HCT116 (cell line): ENCODE data around the gene FNDC3B. TPM values are rescaled to one million over a fixed set of nuclear protein-coding genes. Genes with fewer than 3 reads are reported as not detected.

Experiments
- ATAC-seq: fragments of 200-7000 bp; cut with Tn5 transposase; 2 replicates; pipeline ENCODE4 v1.9.1; 2020; ENCODE audit warnings: mild to moderate bottlenecking, moderate library complexity
- BruUV-seq: library from RNA; stranded (reverse); fragments of 400-500 nt; replicated peaks from 2 replicates; lab custom pipeline; 2021; lab: Mats Ljungman, UMichigan
- CTCF ChIA-PET: fragments of 300-600 bp; sonication (Branson Sonifier 250); formaldehyde crosslinking; loops from one replicate; lab custom pipeline; 2021; ENCODE audit warnings: antibody characterized with exemption; lab: Charles Lee
- POLR2A ChIA-PET: fragments of 300-600, 350-600 bp; sonication (Branson Sonifier 250); formaldehyde crosslinking; loops from one replicate; lab custom pipeline; 2021; ENCODE audit warnings: antibody characterized with exemption; lab: Charles Lee
- RAD21 ChIA-PET, 2 experiments: fragments of 300-600 bp; sonication (Branson Sonifier 250); formaldehyde crosslinking; loops; one replicate each; lab custom pipeline; 2023; ENCODE audit warnings: low total read pairs in 2 of 2; ENCODE audit not compliant: uncharacterized antibody in 2 of 2, unreplicated experiment in 2 of 2, low non-redundant PET in 1 of 2; lab: Charles Lee
- DNase-seq: peaks from one replicate; pipeline ENCODE4 v3.0.0-alpha.2; 2010; ENCODE audit warnings: low read depth, low spot score
- H2AFZ ChIP-seq: fragments of 200-600 bp; shearing (Covaris generic), sonication (generic); 2 replicates; pipeline ENCODE4 v1.6.1; 2017; ENCODE audit warnings: low read depth, mixed run types, mixed read lengths, antibody characterized with exemption, low read length; ENCODE audit not compliant: poor library complexity, severe bottlenecking
- H3K27ac ChIP-seq: 2 replicates; pipeline ENCODE4 v1.5.1; 2012; ENCODE audit warnings: low read depth, low read length
- H3K27me3 ChIP-seq: fragments of 200-600 bp; sonication (generic); 2 replicates; pipeline ENCODE4 v1.6.1; 2016; ENCODE audit warnings: mixed run types, low read length, mixed read lengths; ENCODE audit not compliant: insufficient read depth
- H3K36me3 ChIP-seq, 2 experiments: fragments of 200-500 bp in 1 of 2; fragments of 200-600 bp in 1 of 2; sonication (Bioruptor generic) in 1 of 2; sonication (generic) in 1 of 2; 2 replicates each; pipeline versions ENCODE4 v1.5.1 to v1.6.1; 2014 to 2016; ENCODE audit warnings: low read length in 2 of 2, inconsistent platforms in 1 of 2, mixed read lengths in 1 of 2, mixed run types in 1 of 2; ENCODE audit not compliant: insufficient read depth in 2 of 2, control insufficient read depth in 1 of 2
- H3K4me1 ChIP-seq, 2 experiments: fragments of 200-600 bp in 1 of 2; sonication (generic) in 1 of 2; 2 replicates each; pipeline versions ENCODE4 v1.5.1 to v1.6.1; 2012 to 2017; ENCODE audit warnings: low read length in 2 of 2, inconsistent platforms in 1 of 2, mild to moderate bottlenecking in 1 of 2, mixed read lengths in 1 of 2, mixed run types in 1 of 2, moderate library complexity in 1 of 2; ENCODE audit not compliant: insufficient read depth in 2 of 2, control insufficient read depth in 1 of 2
- H3K4me2 ChIP-seq: fragments of 200-600 bp; sonication (generic); 2 replicates; pipeline ENCODE4 v1.6.1; 2017; ENCODE audit warnings: mixed run types, low read length, mixed read lengths
- H3K4me3 ChIP-seq, 2 experiments: fragments of 200-600 bp in 1 of 2; sonication (generic) in 1 of 2; replicated peaks in 1 of 2; 2 replicates each; pipeline ENCODE4 v1.5.1; 2011 to 2016; ENCODE audit warnings: low read length in 2 of 2, control low read depth in 1 of 2, low read depth in 1 of 2, mild to moderate bottlenecking in 1 of 2, mixed read lengths in 1 of 2, mixed run types in 1 of 2
- H3K79me2 ChIP-seq: fragments of 200-600 bp; sonication (generic); 2 replicates; pipeline ENCODE4 v1.6.1; 2017; ENCODE audit warnings: mild to moderate bottlenecking, mixed run types, low read length, moderate library complexity, mixed read lengths; ENCODE audit not compliant: insufficient read depth
- H3K9ac ChIP-seq: fragments of 200-600 bp; sonication (generic); 2 replicates; pipeline ENCODE4 v1.6.1; 2016; ENCODE audit warnings: low read length, mixed read lengths
- H3K9me2 ChIP-seq: fragments of 200-600 bp; sonication (generic), shearing (Covaris generic); 2 replicates; pipeline ENCODE4 v1.6.1; 2017; ENCODE audit warnings: mixed run types, mild to moderate bottlenecking, moderate library complexity; ENCODE audit not compliant: insufficient read depth
- H3K9me3 ChIP-seq, 2 experiments: fragments of 200-500 bp in 1 of 2; fragments of 200-600 bp in 1 of 2; sonication (Bioruptor generic) in 1 of 2; sonication (generic) in 1 of 2; 2 replicates each; pipeline ENCODE4 v1.6.1; 2014 to 2017; ENCODE audit warnings: low read length in 2 of 2, mixed read lengths in 2 of 2, inconsistent platforms in 1 of 2, low read depth in 1 of 2, mild to moderate bottlenecking in 1 of 2, mixed run types in 1 of 2, moderate library complexity in 1 of 2; ENCODE audit not compliant: control insufficient read depth in 1 of 2, insufficient read depth in 1 of 2
- H4K20me1 ChIP-seq: fragments of 200-600 bp; sonication (generic), shearing (Covaris generic); 2 replicates; pipeline ENCODE4 v1.6.1; 2017; ENCODE audit warnings: mixed run types, mild to moderate bottlenecking, moderate library complexity; ENCODE audit not compliant: insufficient read depth
- CBX3 ChIP-seq: IDR thresholded peaks from 2 replicates; pipeline ENCODE4 v1.6.1; 2012; ENCODE audit warnings: low read depth
- CEBPB ChIP-seq: IDR thresholded peaks from 2 replicates; pipeline ENCODE4 v1.6.1; 2012; ENCODE audit warnings: low read depth
- EGR1 ChIP-seq: IDR thresholded peaks from 2 replicates; pipeline ENCODE4 v1.6.1; 2012; ENCODE audit warnings: low read depth
- ELF1 ChIP-seq: IDR thresholded peaks from 2 replicates; pipeline ENCODE4 v1.6.1; 2012; ENCODE audit warnings: low read depth, borderline replicate concordance
- EZH2phosphoT487 ChIP-seq: fragments of 200-600 bp; IDR thresholded peaks from 2 replicates; pipeline ENCODE4 v1.6.1; 2018; ENCODE audit warnings: antibody characterized with exemption, borderline replicate concordance
- FOSL1 ChIP-seq: IDR thresholded peaks from 2 replicates; pipeline ENCODE4 v1.6.1; 2012; ENCODE audit warnings: low read depth
- JUND ChIP-seq: IDR thresholded peaks from 2 replicates; pipeline ENCODE4 v1.6.1; 2012
- POLR2A ChIP-seq: IDR thresholded peaks from 2 replicates; pipeline ENCODE4 v1.7.0; 2011; ENCODE audit warnings: borderline replicate concordance; ENCODE audit not compliant: insufficient read depth, insufficient read length; ENCODE audit errors: extremely low read depth
- POLR2AphosphoS5 ChIP-seq: IDR thresholded peaks from 2 replicates; pipeline ENCODE4 v1.6.1; 2011; ENCODE audit warnings: mild to moderate bottlenecking, low read depth, low read length, moderate library complexity
- RAD21 ChIP-seq: IDR thresholded peaks from 2 replicates; pipeline ENCODE4 v1.6.1; 2012; ENCODE audit warnings: low read depth, mild to moderate bottlenecking
- SIN3A ChIP-seq: IDR thresholded peaks from 2 replicates; pipeline ENCODE4 v1.6.1; 2012; ENCODE audit warnings: low read depth
- SP1 ChIP-seq: IDR thresholded peaks from 2 replicates; pipeline ENCODE4 v1.6.1; 2012; ENCODE audit warnings: low read depth
- SRF ChIP-seq: IDR thresholded peaks from 2 replicates; pipeline ENCODE4 v1.6.1; 2012; ENCODE audit warnings: low read depth
- YY1 ChIP-seq: IDR thresholded peaks from 2 replicates; pipeline ENCODE4 v1.6.1; 2011; ENCODE audit warnings: low read length, low read depth, moderate library complexity, mild to moderate bottlenecking; ENCODE audit not compliant: insufficient replicate concordance; ENCODE audit errors: extremely low read depth
- ZNF274 ChIP-seq: fragments of 200-500 bp; sonication (Bioruptor generic); IDR thresholded peaks from 2 replicates; pipeline ENCODE4 v1.6.1; 2014; ENCODE audit warnings: mild to moderate bottlenecking, low read depth, low read length, inconsistent platforms
- intact Hi-C: fragments of 100-400 bp; cut with micrococcal nuclease; formaldehyde crosslinking; loops from 2 replicates; pipeline ENCODE4 v1.10.0; 2022
- total RNA-seq: library from RNA; stranded (reverse); gene quantifications from one replicate; pipeline ENCODE4 v1.2.1, GENCODE V29; 2021; ENCODE audit not compliant: unreplicated experiment
- TF ChIP-seq, protein P1 (sequence below), 3 experiments: fragments of 200-600 bp in 1 of 3; sonication (generic) in 1 of 3; IDR thresholded peaks in 2 of 3; conservative IDR thresholded peaks in 1 of 3; 2 replicates each; pipeline ENCODE4 v1.5.1; 2012 to 2017; ENCODE audit warnings: low read depth in 2 of 3, low read length in 2 of 3, antibody characterized with exemption in 1 of 3, borderline replicate concordance in 1 of 3, control low read depth in 1 of 3, mild to moderate bottlenecking in 1 of 3, mixed read lengths in 1 of 3, mixed run types in 1 of 3, moderate library complexity in 1 of 3; ENCODE audit not compliant: insufficient read depth in 1 of 3
- TF ChIP-seq, protein P2 (sequence below): IDR thresholded peaks from 2 replicates; pipeline ENCODE4 v1.6.1; 2012; ENCODE audit warnings: low read depth
- TF ChIP-seq, protein P3 (sequence below): IDR thresholded peaks from 2 replicates; pipeline ENCODE4 v1.6.1; 2012
- TF ChIP-seq, protein P4 (sequence below): IDR thresholded peaks from 2 replicates; pipeline ENCODE4 v1.6.1; 2012
- TF ChIP-seq, protein P5 (sequence below): IDR thresholded peaks from 2 replicates; pipeline ENCODE4 v1.6.1; 2011; ENCODE audit warnings: mild to moderate bottlenecking, low read length, moderate library complexity; ENCODE audit not compliant: insufficient replicate concordance; ENCODE audit errors: extremely low read depth

FNDC3B gene
- total RNA-seq, 1 experiment from 2014 or later: 45.7 TPM

DNA sequence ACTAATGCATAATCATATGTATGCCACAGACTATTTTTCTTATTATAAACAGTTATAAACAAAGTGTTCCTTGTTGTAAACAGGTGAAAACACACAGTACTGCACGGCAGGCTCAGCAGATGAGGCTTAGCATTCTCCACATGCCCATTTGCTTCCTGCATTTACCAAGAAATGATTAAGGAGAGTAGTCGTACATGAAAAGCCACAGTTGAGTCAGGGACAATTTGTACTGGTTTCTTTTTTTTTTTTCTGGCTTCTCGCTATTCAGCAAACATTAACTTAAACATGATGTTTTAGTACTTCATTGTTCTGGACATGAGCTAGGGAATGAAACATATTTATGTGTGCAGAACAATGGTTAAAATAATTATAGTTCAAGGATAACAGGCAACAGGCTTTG is 345.5 kb downstream of the FNDC3B start:
- H2AFZ ChIP-seq: no peak overlapping the region
- H3K79me2 ChIP-seq: no peaks in the 10 kb centered on the region
- no peaks in the 10 kb centered on the region for H4K20me1 ChIP-seq
- no peaks in the 10 kb centered on the region for H3K4me1 ChIP-seq
- no peaks in the 10 kb centered on the region for H3K27me3 ChIP-seq
- DNase-seq: no peak
- POLR2A ChIA-PET: no interaction called here
- H3K4me3 ChIP-seq: no peak overlapping the region
- BruUV-seq: no TSS peak
- H3K27ac ChIP-seq: no peak overlapping the region
- H3K9me2 ChIP-seq: no peaks in the 10 kb centered on the region
- RAD21 ChIA-PET: no interaction called here
- H3K36me3 ChIP-seq: 0 out of 4 replicates have a peak, but pooled peaks cover 0 to 9% of the 10 kb centered on the region in 2 experiments
- intact Hi-C loops: no loop called here
- TF ChIP-seq SP1 (no peak), RAD21 (no peak), ELF1 (no peak), POLR2AphosphoS5 (no peak), YY1 (no peak), ZNF274 (no peak), CBX3 (no peak), FOSL1 (no peak), POLR2A (no peak), EGR1 (no peak), EZH2phosphoT487 (no peak), CEBPB (no peak), SIN3A (no peak), JUND (no peak), SRF (no peak)
- TF ChIP-seq, protein P1, sequence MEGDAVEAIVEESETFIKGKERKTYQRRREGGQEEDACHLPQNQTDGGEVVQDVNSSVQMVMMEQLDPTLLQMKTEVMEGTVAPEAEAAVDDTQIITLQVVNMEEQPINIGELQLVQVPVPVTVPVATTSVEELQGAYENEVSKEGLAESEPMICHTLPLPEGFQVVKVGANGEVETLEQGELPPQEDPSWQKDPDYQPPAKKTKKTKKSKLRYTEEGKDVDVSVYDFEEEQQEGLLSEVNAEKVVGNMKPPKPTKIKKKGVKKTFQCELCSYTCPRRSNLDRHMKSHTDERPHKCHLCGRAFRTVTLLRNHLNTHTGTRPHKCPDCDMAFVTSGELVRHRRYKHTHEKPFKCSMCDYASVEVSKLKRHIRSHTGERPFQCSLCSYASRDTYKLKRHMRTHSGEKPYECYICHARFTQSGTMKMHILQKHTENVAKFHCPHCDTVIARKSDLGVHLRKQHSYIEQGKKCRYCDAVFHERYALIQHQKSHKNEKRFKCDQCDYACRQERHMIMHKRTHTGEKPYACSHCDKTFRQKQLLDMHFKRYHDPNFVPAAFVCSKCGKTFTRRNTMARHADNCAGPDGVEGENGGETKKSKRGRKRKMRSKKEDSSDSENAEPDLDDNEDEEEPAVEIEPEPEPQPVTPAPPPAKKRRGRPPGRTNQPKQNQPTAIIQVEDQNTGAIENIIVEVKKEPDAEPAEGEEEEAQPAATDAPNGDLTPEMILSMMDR (IDR thresholded peaks at IDR 0.05 in 2 of 3, conservative IDR thresholded peaks at IDR 0.05 in 1 of 3; ENCODE audit: borderline replicate concordance in 1 of 3, insufficient read depth in 1 of 3, low read depth in 2 of 3, low read length in 2 of 3): no peak
- TF ChIP-seq, protein P2, sequence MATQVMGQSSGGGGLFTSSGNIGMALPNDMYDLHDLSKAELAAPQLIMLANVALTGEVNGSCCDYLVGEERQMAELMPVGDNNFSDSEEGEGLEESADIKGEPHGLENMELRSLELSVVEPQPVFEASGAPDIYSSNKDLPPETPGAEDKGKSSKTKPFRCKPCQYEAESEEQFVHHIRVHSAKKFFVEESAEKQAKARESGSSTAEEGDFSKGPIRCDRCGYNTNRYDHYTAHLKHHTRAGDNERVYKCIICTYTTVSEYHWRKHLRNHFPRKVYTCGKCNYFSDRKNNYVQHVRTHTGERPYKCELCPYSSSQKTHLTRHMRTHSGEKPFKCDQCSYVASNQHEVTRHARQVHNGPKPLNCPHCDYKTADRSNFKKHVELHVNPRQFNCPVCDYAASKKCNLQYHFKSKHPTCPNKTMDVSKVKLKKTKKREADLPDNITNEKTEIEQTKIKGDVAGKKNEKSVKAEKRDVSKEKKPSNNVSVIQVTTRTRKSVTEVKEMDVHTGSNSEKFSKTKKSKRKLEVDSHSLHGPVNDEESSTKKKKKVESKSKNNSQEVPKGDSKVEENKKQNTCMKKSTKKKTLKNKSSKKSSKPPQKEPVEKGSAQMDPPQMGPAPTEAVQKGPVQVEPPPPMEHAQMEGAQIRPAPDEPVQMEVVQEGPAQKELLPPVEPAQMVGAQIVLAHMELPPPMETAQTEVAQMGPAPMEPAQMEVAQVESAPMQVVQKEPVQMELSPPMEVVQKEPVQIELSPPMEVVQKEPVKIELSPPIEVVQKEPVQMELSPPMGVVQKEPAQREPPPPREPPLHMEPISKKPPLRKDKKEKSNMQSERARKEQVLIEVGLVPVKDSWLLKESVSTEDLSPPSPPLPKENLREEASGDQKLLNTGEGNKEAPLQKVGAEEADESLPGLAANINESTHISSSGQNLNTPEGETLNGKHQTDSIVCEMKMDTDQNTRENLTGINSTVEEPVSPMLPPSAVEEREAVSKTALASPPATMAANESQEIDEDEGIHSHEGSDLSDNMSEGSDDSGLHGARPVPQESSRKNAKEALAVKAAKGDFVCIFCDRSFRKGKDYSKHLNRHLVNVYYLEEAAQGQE: no peak
- TF ChIP-seq, protein P3, sequence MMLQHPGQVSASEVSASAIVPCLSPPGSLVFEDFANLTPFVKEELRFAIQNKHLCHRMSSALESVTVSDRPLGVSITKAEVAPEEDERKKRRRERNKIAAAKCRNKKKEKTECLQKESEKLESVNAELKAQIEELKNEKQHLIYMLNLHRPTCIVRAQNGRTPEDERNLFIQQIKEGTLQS: no peak
- TF ChIP-seq, protein P4, sequence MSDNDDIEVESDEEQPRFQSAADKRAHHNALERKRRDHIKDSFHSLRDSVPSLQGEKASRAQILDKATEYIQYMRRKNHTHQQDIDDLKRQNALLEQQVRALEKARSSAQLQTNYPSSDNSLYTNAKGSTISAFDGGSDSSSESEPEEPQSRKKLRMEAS: no peak
- TF ChIP-seq, protein P5, sequence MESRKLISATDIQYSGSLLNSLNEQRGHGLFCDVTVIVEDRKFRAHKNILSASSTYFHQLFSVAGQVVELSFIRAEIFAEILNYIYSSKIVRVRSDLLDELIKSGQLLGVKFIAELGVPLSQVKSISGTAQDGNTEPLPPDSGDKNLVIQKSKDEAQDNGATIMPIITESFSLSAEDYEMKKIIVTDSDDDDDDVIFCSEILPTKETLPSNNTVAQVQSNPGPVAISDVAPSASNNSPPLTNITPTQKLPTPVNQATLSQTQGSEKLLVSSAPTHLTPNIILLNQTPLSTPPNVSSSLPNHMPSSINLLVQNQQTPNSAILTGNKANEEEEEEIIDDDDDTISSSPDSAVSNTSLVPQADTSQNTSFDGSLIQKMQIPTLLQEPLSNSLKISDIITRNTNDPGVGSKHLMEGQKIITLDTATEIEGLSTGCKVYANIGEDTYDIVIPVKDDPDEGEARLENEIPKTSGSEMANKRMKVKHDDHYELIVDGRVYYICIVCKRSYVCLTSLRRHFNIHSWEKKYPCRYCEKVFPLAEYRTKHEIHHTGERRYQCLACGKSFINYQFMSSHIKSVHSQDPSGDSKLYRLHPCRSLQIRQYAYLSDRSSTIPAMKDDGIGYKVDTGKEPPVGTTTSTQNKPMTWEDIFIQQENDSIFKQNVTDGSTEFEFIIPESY: no peak
- H3K9me3 ChIP-seq: no peaks in the 10 kb centered on the region
- ATAC-seq: no peak
- no peak overlapping the region for H3K9ac ChIP-seq
- CTCF ChIA-PET: no interaction called here
- H3K4me2 ChIP-seq: no peak overlapping the region
